Activated T-cell treated with anti-CD3 and anti-CD28 coated beads, Interleukin-2, amount 50 U/mL, for 72 hours (primary cell): ENCODE data around the gene ARSD. TPM values are rescaled to one million over a fixed set of nuclear protein-coding genes. Genes with fewer than 3 reads are reported as not detected.

Experiments
- total RNA-seq, 2 donors: library from RNA; stranded (reverse); gene quantifications; one replicate each; pipeline ENCODE4 v1.2.3, GENCODE V29; 2022

The ARSD gene
- total RNA-seq, 2 donors from 2014 or later = 1.5 to 2.4 TPM

Other genes starting within 250 kb of the ARSD start
- gene CD99, start 238.0 kb downstream of the ARSD start, total RNA-seq = 100 to 1,000 TPM; 148 to 222 TPM
- gene XG, start 177.3 kb downstream of the ARSD start, total RNA-seq = not detected
- not detected for gene GYG2, start 100.4 kb downstream of the ARSD start, total RNA-seq
- gene ARSH, start 77.2 kb upstream of the ARSD start, total RNA-seq = not detected
- not detected for gene ARSF, start 112.1 kb upstream of the ARSD start, total RNA-seq